ENCODE data around the gene PTPRF.

DNA sequence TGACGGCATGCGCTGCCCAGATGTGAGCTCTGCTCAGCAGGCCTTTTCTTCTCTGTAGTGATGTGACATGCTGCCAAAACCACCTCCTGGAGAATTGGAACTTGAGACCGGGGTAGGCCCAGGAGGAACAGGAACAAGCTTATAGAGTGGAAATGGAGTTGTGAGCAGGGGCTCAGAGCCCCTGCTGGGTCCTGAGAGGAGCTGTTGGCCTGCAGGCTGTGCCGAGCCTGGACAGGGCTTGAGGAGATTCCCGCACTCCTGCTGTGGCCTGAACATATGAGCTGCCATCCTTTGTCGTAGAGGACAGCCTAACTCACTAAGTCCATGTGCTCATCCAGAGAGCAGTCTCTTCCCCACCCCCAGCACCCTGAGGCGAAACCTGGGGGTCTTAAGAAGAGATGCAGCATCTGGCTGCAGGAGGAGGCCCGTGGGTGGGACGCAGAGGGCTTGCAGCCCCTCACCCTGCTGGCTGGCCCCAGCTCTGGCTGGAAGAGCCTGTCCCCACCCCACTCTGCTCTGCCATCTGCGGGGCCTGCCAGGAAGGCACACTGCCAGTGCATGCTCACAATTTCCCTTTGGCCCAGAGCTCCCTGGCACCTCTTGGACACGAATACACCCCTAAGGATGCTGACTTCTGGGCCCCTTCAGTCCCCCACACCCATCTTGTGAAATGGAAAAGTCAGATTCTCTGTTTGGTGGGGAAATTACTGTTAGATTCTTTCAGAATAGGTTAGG is 42.5 kb downstream of the PTPRF start:
- TF ChIP-seq, protein P1, sequence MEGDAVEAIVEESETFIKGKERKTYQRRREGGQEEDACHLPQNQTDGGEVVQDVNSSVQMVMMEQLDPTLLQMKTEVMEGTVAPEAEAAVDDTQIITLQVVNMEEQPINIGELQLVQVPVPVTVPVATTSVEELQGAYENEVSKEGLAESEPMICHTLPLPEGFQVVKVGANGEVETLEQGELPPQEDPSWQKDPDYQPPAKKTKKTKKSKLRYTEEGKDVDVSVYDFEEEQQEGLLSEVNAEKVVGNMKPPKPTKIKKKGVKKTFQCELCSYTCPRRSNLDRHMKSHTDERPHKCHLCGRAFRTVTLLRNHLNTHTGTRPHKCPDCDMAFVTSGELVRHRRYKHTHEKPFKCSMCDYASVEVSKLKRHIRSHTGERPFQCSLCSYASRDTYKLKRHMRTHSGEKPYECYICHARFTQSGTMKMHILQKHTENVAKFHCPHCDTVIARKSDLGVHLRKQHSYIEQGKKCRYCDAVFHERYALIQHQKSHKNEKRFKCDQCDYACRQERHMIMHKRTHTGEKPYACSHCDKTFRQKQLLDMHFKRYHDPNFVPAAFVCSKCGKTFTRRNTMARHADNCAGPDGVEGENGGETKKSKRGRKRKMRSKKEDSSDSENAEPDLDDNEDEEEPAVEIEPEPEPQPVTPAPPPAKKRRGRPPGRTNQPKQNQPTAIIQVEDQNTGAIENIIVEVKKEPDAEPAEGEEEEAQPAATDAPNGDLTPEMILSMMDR (IDR thresholded peaks at IDR 0.05): no peak
- no peak for TF ChIP-seq POLR2A (IDR thresholded peaks at IDR 0.05)
- no peak for TF ChIP-seq POLR2AphosphoS5 (IDR thresholded peaks at IDR 0.05)
